HL-60 (cell line): Measurements from ENCODE around the gene SYN1.
"Not testable (repeated sequence)": the region's sequence is repeated elsewhere in the genome, so short reads cannot be mapped to it uniquely, and the experiment has no call there.

Experiments
- GABPA ChIP-seq: IDR thresholded peaks from 2 replicates; pipeline ENCODE4 v1.6.1; 2012; ENCODE audit warnings: low read depth
- SPI1 ChIP-seq: IDR thresholded peaks from 2 replicates; pipeline ENCODE4 v1.6.1; 2012; ENCODE audit warnings: low read depth, mild to moderate bottlenecking, borderline replicate concordance
- TF ChIP-seq, protein P1 (sequence below): IDR thresholded peaks from one replicate; pipeline ENCODE4 v1.5.1; 2011; ENCODE audit warnings: low read length, control low read depth, inconsistent platforms; ENCODE audit not compliant: insufficient read depth
- TF ChIP-seq, protein P2 (sequence below): IDR thresholded peaks from 2 replicates; pipeline ENCODE4 v1.6.1; 2012; ENCODE audit warnings: low read depth; ENCODE audit not compliant: insufficient replicate concordance

DNA sequence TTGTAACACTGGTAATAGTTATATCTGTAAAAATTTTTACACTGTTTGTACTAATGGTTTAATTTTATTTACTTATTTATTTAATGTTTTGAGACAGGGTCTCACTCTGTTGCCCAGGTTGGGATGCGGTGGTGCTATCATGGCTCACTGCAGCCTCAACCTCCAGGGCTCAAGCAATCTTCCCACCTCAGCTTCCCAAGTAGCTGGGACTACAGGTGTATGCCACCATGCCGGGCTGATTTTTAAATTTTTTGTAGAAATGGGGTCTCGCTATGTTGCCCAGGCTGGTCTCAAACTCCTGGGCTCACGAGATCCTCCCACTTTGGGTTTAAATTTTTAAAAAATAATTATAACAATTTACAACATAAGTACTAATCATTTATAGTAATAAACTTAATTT is 16.5 kb downstream of the SYN1 start:
- TF ChIP-seq, protein P1, sequence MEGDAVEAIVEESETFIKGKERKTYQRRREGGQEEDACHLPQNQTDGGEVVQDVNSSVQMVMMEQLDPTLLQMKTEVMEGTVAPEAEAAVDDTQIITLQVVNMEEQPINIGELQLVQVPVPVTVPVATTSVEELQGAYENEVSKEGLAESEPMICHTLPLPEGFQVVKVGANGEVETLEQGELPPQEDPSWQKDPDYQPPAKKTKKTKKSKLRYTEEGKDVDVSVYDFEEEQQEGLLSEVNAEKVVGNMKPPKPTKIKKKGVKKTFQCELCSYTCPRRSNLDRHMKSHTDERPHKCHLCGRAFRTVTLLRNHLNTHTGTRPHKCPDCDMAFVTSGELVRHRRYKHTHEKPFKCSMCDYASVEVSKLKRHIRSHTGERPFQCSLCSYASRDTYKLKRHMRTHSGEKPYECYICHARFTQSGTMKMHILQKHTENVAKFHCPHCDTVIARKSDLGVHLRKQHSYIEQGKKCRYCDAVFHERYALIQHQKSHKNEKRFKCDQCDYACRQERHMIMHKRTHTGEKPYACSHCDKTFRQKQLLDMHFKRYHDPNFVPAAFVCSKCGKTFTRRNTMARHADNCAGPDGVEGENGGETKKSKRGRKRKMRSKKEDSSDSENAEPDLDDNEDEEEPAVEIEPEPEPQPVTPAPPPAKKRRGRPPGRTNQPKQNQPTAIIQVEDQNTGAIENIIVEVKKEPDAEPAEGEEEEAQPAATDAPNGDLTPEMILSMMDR = not testable (repeated sequence)
- TF ChIP-seq, protein P2, sequence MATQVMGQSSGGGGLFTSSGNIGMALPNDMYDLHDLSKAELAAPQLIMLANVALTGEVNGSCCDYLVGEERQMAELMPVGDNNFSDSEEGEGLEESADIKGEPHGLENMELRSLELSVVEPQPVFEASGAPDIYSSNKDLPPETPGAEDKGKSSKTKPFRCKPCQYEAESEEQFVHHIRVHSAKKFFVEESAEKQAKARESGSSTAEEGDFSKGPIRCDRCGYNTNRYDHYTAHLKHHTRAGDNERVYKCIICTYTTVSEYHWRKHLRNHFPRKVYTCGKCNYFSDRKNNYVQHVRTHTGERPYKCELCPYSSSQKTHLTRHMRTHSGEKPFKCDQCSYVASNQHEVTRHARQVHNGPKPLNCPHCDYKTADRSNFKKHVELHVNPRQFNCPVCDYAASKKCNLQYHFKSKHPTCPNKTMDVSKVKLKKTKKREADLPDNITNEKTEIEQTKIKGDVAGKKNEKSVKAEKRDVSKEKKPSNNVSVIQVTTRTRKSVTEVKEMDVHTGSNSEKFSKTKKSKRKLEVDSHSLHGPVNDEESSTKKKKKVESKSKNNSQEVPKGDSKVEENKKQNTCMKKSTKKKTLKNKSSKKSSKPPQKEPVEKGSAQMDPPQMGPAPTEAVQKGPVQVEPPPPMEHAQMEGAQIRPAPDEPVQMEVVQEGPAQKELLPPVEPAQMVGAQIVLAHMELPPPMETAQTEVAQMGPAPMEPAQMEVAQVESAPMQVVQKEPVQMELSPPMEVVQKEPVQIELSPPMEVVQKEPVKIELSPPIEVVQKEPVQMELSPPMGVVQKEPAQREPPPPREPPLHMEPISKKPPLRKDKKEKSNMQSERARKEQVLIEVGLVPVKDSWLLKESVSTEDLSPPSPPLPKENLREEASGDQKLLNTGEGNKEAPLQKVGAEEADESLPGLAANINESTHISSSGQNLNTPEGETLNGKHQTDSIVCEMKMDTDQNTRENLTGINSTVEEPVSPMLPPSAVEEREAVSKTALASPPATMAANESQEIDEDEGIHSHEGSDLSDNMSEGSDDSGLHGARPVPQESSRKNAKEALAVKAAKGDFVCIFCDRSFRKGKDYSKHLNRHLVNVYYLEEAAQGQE = not testable (repeated sequence)
- TF ChIP-seq GABPA, SPI1: not testable (repeated sequence)
